COLO668 (cell line): Measurements from ENCODE around the gene KRTAP5-2.
"Not testable (repeated sequence)": the region's sequence is repeated elsewhere in the genome, so short reads cannot be mapped to it uniquely, and the experiment has no call there.

Experiments used
- DNase-seq: peaks from one replicate; lab custom pipeline; 2025; ENCODE audit not compliant: unreplicated experiment; lab: John Stamatoyannopoulos, UW

The KRTAP5-2 gene

GRCh38 chr11:1628506-1629325 lies 30.6 kb upstream of the KRTAP5-2 start:
- DNase-seq, result peak; percentile 52

- DNase-seq, result no peak
Observed at GRCh38 chr11:1625541-1625940, 27.4 kb upstream of the KRTAP5-2 start.

- DNase-seq, result no peak
Observed at GRCh38 chr11:1624621-1625020, 26.5 kb upstream of the KRTAP5-2 start.

GRCh38 chr11:1623716-1624115 lies 25.6 kb upstream of the KRTAP5-2 start:
- peak; percentile 18 for DNase-seq

GRCh38 chr11:1622086-1622485 lies 24.0 kb upstream of the KRTAP5-2 start, which contains the start of gene KRTAP5-4:
KRTAP5-4 (minus strand) TSS chr11:1622138; CDS start chr11:1622093, 45 bp downstream.
- DNase-seq, result peak; percentile 10

- DNase-seq, result no peak
Observed at GRCh38 chr11:1619449-1619848, 21.4 kb upstream of the KRTAP5-2 start.

GRCh38 chr11:1618231-1618630 lies 20.1 kb upstream of the KRTAP5-2 start:
- DNase-seq, result no peak

GRCh38 chr11:1608363-1608762 lies 10.3 kb upstream of the KRTAP5-2 start, which contains the start of gene KRTAP5-3:
KRTAP5-3 (minus strand) TSS chr11:1608463; CDS start chr11:1608385, 78 bp downstream.
- DNase-seq, result peak; percentile 19

- peak; percentile 24 for DNase-seq
Observed at GRCh38 chr11:1607901-1608300, 9.8 kb upstream of the KRTAP5-2 start.

GRCh38 chr11:1607156-1607845 lies 9.2 kb upstream of the KRTAP5-2 start:
- DNase-seq, result not testable (repeated sequence)

- DNase-seq, result not testable (repeated sequence)
Observed at GRCh38 chr11:1605923-1606322, 7.8 kb upstream of the KRTAP5-2 start.

GRCh38 chr11:1604711-1605110 lies 6.6 kb upstream of the KRTAP5-2 start:
- no peak for DNase-seq

- DNase-seq, result no peak
Observed at GRCh38 chr11:1604181-1604580, 6.1 kb upstream of the KRTAP5-2 start.

- peak; percentile 9 for DNase-seq
Observed at GRCh38 chr11:1603629-1604028, 5.5 kb upstream of the KRTAP5-2 start.

- not testable (repeated sequence) for DNase-seq
Observed at GRCh38 chr11:1601663-1602062, 3.6 kb upstream of the KRTAP5-2 start.

GRCh38 chr11:1600626-1601025 lies 2.5 kb upstream of the KRTAP5-2 start:
- no peak for DNase-seq

- no peak for DNase-seq
Observed at GRCh38 chr11:1598816-1599215, 722 bp upstream of the KRTAP5-2 start.

- DNase-seq, result not testable (repeated sequence)
Observed at GRCh38 chr11:1598406-1598805, 312 bp upstream of the KRTAP5-2 start.

- DNase-seq, result peak; percentile 3
Observed at GRCh38 chr11:1597331-1597993, 632 bp downstream of the KRTAP5-2 start.

- not testable (repeated sequence) for DNase-seq
Observed at GRCh38 chr11:1596576-1597121, 1.4 kb downstream of the KRTAP5-2 start.

- not testable (repeated sequence) for DNase-seq
Observed at GRCh38 chr11:1595994-1596575, 2.0 kb downstream of the KRTAP5-2 start.
